GM10847 (cell line): ENCODE data around the gene ERBB3.
A peak's percentile ranks its signal among the peaks of the same experiment; 100 is the strongest.

Experiments used
- POLR2A ChIP-seq: IDR thresholded peaks from 2 replicates; pipeline ENCODE4 v1.6.1; 2011; ENCODE audit not compliant: insufficient read length; ENCODE audit errors: extremely low read depth

ERBB3 gene

GRCh38 chr12:56120158-56120846, 40.3 kb downstream of the ERBB3 start:
- TF ChIP-seq POLR2A = no peak

GRCh38 chr12:56121204-56121870, 41.4 kb downstream of the ERBB3 start:
- no peak for TF ChIP-seq POLR2A

- no peak for TF ChIP-seq POLR2A
Observed at GRCh38 chr12:56122637-56123036, 42.7 kb downstream of the ERBB3 start.

- TF ChIP-seq POLR2A = no peak
Observed at GRCh38 chr12:56124133-56124532, 44.2 kb downstream of the ERBB3 start.

- TF ChIP-seq POLR2A = no peak
Observed at GRCh38 chr12:56126732-56127239, 46.8 kb downstream of the ERBB3 start.

GRCh38 chr12:56127485-56127887, 47.5 kb downstream of the ERBB3 start:
- TF ChIP-seq POLR2A = no peak

GRCh38 chr12:56127888-56128669, 48.1 kb downstream of the ERBB3 start, which contains the start of gene ESYT1:
Gene ESYT1 (plus strand): TSS chr12:56128267. CDS start chr12:56128320, 53 bp downstream.
- TF ChIP-seq POLR2A = peak; percentile 37

- TF ChIP-seq POLR2A = no peak
Observed at GRCh38 chr12:56128670-56129205, 48.8 kb downstream of the ERBB3 start.

- TF ChIP-seq POLR2A = no peak
Observed at GRCh38 chr12:56129206-56129941, 49.4 kb downstream of the ERBB3 start.

GRCh38 chr12:56129942-56130495, 50.1 kb downstream of the ERBB3 start:
- TF ChIP-seq POLR2A = no peak

- no peak for TF ChIP-seq POLR2A
Observed at GRCh38 chr12:56130876-56131275, 50.9 kb downstream of the ERBB3 start.

- no peak for TF ChIP-seq POLR2A
Observed at GRCh38 chr12:56134897-56135296, 54.9 kb downstream of the ERBB3 start.

- TF ChIP-seq POLR2A = no peak
Observed at GRCh38 chr12:56137853-56138571, 58.0 kb downstream of the ERBB3 start.
